Measurements from ENCODE around the gene CAMSAP2. TPM values are rescaled to one million over a fixed set of nuclear protein-coding genes. Genes with fewer than 3 reads are reported as not detected.

The CAMSAP2 gene
- total and polyA plus RNA-seq, 2 donors (not counting 3 experiments of a cell fraction or from before 2014, with no cell fraction given) = 6.7 to 45.5 TPM

GRCh38 chr1:200900877-200901276 is 162.2 kb downstream of the CAMSAP2 start:
- Histone ChIP-seq H3K27me3 (ENCODE audit: control insufficient read depth in 2 of 2, insufficient read depth in 2 of 2, low read length in 2 of 2) (peaks cover 0 to 3% of the 10 kb centered on the region in 2 experiments), H3K9me3 (replicated peaks; ENCODE audit: control insufficient read depth, insufficient read depth, low read length) (no peaks in the 10 kb centered on the region), H3K9me1 (replicated peaks; ENCODE audit: control insufficient read depth, extremely low read depth, insufficient read depth, low read length) (no peaks in the 10 kb centered on the region), H3K27ac (ENCODE audit: insufficient read depth, low read depth, low read length) (no peak overlapping the region), H3K4me1 (ENCODE audit: control insufficient read depth, extremely low read depth, insufficient read depth, low read length) (no peaks in the 10 kb centered on the region), H3K79me2 (ENCODE audit: control insufficient read depth, insufficient read depth, low read length) (no peaks in the 10 kb centered on the region), H3K9ac (replicated peaks; ENCODE audit: extremely low read depth, insufficient read depth, low read length) (no peak overlapping the region), H4K20me1 (replicated peaks; ENCODE audit: control insufficient read depth, extremely low read depth, insufficient read depth, low read length) (no peaks in the 10 kb centered on the region), H3K4me3 (replicated peaks in 1 of 3; ENCODE audit: insufficient read depth in 1 of 3, low read depth in 1 of 3, low read length in 3 of 3) (no peak overlapping the region), H3K4me2 (ENCODE audit: insufficient read depth, low read length) (no peak overlapping the region), H2AFZ (ENCODE audit: low read depth, low read length) (no peak overlapping the region), H3K36me3 (ENCODE audit: control insufficient read depth in 2 of 2, extremely low read depth in 1 of 2, insufficient read depth in 2 of 2, low read length in 2 of 2) (no peaks in the 10 kb centered on the region)
- POLR2A ChIA-PET = no interaction called here
- no TSS peak for BruUV-seq (replicated peaks)
- intact Hi-C loops (cut with micrococcal nuclease) (no loop called here), dilution Hi-C loops (cut with MboI; ENCODE audit: extremely low pct_ligation_motif_present, low sequenced_read_pairs) (no loop called here)
- FAIRE-seq (no peak), DNase-seq (ENCODE audit: low read depth, low spot score) (no peak)
- TF ChIP-seq CTCF (IDR thresholded peaks at IDR 0.05; ENCODE audit: extremely low read depth in 1 of 2, insufficient read depth in 1 of 2, low read depth in 1 of 2, low read length in 2 of 2) = no peak
- CTCF ChIA-PET = no interaction called here

- Histone ChIP-seq H3K4me2 (ENCODE audit: insufficient read depth, low read length) (no peak overlapping the region), H2AFZ (ENCODE audit: low read depth, low read length) (no peak overlapping the region), H3K79me2 (ENCODE audit: control insufficient read depth, insufficient read depth, low read length) (no peaks in the 10 kb centered on the region), H3K4me1 (ENCODE audit: control insufficient read depth, extremely low read depth, insufficient read depth, low read length) (no peaks in the 10 kb centered on the region), H3K9me3 (replicated peaks; ENCODE audit: control insufficient read depth, insufficient read depth, low read length) (no peaks in the 10 kb centered on the region), H3K9ac (replicated peaks; ENCODE audit: extremely low read depth, insufficient read depth, low read length) (no peak overlapping the region), H3K36me3 (ENCODE audit: control insufficient read depth in 2 of 2, extremely low read depth in 1 of 2, insufficient read depth in 2 of 2, low read length in 2 of 2) (no peaks in the 10 kb centered on the region), H3K9me1 (replicated peaks; ENCODE audit: control insufficient read depth, extremely low read depth, insufficient read depth, low read length) (no peaks in the 10 kb centered on the region), H3K4me3 (replicated peaks in 1 of 3; ENCODE audit: insufficient read depth in 1 of 3, low read depth in 1 of 3, low read length in 3 of 3) (no peak overlapping the region), H3K27ac (ENCODE audit: insufficient read depth, low read depth, low read length) (no peak overlapping the region), H4K20me1 (replicated peaks; ENCODE audit: control insufficient read depth, extremely low read depth, insufficient read depth, low read length) (no peaks in the 10 kb centered on the region), H3K27me3 (ENCODE audit: control insufficient read depth in 2 of 2, insufficient read depth in 2 of 2, low read length in 2 of 2) (peaks cover 0 to 3% of the 10 kb centered on the region in 2 experiments)
- ChIA-PET POLR2A (no interaction called here), CTCF (interaction anchor here (1.2 kb wide), 1 partner anchor 70 kb away, joined by 3 read pairs; no protein-coding TSS in a partner anchor)
- intact Hi-C loops (cut with micrococcal nuclease) (no loop called here), dilution Hi-C loops (cut with MboI; ENCODE audit: extremely low pct_ligation_motif_present, low sequenced_read_pairs) (no loop called here)
- no TSS peak for BruUV-seq (replicated peaks)
- no peak for FAIRE-seq
- TF ChIP-seq JUN (IDR thresholded peaks at IDR 0.05; ENCODE audit: borderline replicate concordance, insufficient read depth, insufficient read length, low read depth) = no peak
- TF ChIP-seq GATA2 (IDR thresholded peaks at IDR 0.05; ENCODE audit: insufficient read depth, insufficient read length, low read depth, low read length) = no peak
- no peak for TF ChIP-seq MYC (IDR thresholded peaks at IDR 0.05; ENCODE audit: low read depth, low read length)
- TF ChIP-seq POLR2A (IDR thresholded peaks at IDR 0.05; ENCODE audit: low read depth, low read length) = no peak
- TF ChIP-seq CTCF (IDR thresholded peaks at IDR 0.05; ENCODE audit: extremely low read depth in 1 of 2, insufficient read depth in 1 of 2, low read depth in 1 of 2, low read length in 2 of 2) = no peak
- TF ChIP-seq EZH2 (IDR thresholded peaks at IDR 0.05; ENCODE audit: borderline replicate concordance, low read depth, low read length, severe bottlenecking) = no peak
- TF ChIP-seq FOS (IDR thresholded peaks at IDR 0.05; ENCODE audit: borderline replicate concordance, insufficient read depth, low read length) = no peak
- TF ChIP-seq MAX (IDR thresholded peaks at IDR 0.05; ENCODE audit: insufficient read depth, insufficient read length) = no peak
- no peak for TF ChIP-seq POLR2AphosphoS5 (IDR thresholded peaks at IDR 0.05; ENCODE audit: insufficient read depth, low read depth, low read length)
- DNase-seq (ENCODE audit: low read depth, low spot score) = no peak
Observed at GRCh38 chr1:200901350-200901749, 162.7 kb downstream of the CAMSAP2 start.

All from endothelial cell of umbilical vein (primary cell).